ENCODE results near the gene PIK3C2G.

The PIK3C2G gene

DNA sequence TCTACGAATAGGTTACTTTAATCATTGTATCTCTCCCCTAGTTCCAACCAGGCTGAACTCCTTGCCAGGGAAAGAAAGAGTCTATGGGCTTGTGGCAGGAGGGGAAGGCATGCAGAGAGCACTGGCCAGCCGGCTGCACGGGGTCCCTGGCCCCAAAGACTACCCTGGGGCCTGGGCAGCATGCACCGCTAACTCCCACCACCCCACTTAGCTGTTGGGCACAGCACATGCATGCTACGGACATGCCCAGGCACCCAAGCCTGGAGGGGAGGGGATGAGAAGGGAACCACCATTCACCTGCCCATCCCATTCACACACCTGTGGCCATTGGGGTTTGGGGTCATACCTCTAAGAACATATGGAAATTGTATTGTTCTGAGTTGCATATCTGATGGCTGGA is 94.1 kb downstream of the PIK3C2G start:
- DNase-seq: no peak

DNA sequence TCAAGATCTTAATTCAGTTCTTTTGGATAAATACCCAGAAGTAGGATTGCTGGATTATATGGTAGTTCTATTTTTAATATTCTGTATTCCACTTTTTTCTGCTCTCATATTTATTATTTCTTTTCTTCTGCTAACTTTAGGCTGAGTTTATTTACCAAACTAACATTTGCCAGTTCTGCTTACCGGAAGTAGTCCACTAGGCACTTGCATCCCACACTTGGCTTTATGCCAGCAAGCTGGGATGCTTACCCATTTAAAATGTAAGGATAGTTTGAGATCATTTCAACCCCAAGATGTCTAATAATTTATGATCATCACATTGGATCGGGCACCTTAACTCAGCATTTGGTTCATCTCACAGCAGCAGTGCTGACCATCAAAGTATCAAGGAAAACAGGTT is 96.8 kb downstream of the PIK3C2G start:
- no peak for DNase-seq

GRCh38 chr12:18358930-18359329 is 97.6 kb downstream of the PIK3C2G start:
- no peak for DNase-seq

DNA sequence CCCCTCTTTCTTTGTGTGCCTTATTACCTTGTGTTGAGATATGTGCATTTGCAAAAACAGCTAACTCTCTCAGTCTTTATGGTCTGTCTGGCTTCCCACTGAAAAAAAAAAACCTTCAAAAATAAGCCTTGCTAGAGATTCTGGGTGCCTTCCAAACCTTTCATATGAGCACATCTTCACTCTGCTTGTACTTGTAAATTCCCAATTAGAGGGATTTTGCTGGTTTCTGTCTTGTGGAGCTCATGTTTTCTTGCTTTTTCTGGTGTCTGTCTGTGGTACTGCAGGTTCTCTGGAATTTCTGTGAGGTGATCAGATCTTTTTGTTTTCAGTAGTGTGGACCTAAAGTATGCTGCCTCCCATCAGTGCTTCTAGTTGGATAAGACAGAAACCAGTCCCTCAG is 100.1 kb downstream of the PIK3C2G start:
- DNase-seq: no peak

- DNase-seq: no peak
Observed at GRCh38 chr12:18363321-18363720, 102.0 kb downstream of the PIK3C2G start.

DNA sequence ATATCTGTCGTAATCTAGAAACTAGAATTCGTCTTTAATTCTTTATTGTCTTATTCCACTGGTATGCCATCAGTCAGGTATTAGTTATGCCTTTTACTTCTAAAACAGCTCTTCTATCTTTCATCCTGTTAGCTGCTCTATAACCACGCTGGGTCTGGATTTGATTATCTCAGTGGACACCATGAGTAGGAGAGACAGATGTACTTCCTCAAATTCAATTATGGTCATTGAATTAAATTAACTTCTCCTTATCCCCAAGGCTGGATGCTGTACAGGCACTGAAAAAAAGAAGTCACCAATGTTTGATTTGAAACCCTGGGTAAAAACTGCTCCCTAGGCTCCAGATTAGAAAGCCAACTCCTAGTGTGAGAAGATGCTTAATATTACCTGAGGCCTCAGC is 107.3 kb downstream of the PIK3C2G start:
- DNase-seq: no peak

DNA sequence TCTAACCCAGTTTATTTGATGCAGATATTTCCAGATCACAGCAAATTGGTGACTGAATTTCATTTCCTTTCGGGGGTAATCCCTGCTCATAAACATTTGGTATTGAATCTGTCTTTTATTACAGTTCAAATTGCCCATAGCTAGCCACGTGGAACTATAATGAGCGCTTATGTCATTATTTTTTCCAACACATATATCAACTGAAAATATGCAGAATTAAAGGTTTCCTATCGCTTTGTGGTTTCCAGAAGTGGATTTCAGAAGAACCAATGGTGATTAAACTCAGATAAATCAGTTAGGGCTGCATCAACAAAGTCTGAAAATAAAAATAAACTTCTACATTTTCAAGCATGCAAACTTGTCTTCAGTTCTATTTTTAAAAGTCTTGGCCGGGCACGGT is 111.9 kb downstream of the PIK3C2G start:
- DNase-seq: no peak

- no peak for DNase-seq
Observed at GRCh38 chr12:18375131-18375530, 113.8 kb downstream of the PIK3C2G start.

DNA sequence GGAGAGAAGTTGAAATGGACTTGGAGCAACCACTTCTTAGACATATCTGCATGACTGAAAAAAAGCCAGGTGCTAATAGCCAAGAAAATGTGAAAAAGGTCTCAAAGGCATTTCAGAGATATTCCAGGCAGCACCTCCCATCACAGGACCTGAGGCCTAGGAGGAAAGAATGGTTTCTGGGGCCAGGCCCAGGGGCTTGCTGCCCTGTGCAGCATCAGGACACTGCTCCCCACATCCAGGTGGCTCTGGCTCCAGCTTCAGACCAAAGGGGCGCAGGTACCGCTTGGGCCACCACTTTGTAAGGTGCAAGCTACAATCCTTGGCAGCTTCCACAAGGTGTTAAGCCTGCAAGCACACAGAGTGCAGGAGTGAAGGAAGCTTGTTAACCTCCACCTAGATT is 114.3 kb downstream of the PIK3C2G start:
- DNase-seq: no peak

DNA sequence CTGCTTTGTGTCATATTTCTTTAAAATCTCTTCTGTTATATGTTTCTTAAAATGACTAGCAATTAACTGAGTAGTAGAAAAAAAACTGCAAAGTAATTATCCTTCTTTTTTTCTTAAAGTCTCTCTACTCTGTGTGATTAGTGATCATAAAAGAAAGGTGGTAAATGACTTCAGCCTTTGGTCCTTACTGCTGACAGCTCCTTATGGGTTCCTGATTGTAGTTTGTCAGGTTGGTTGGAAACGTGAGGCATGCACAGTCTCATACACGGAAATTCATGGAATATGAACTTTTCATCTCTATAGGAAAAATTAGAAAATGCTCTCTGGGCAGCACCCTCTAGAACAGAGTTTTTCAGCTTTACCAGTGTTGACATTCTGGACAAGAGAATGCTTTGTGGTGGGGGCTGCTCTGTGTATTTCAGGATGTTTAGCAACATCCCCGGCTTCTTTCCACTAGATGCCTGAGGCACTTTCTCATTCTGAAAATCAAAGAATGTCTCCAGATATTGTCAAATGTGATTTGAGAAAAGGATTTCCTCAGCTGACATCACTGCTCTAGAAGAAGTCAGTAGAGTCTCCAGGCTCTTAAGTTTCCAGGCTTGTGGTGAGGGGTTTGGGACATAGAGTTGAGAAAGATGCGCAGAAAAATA is 121.0 kb downstream of the PIK3C2G start:
- DNase-seq: no peak

GRCh38 chr12:18383203-18383602 is 121.9 kb downstream of the PIK3C2G start:
- no peak for DNase-seq

- DNase-seq: no peak
Observed at GRCh38 chr12:18387706-18388105, 126.4 kb downstream of the PIK3C2G start.

DNA sequence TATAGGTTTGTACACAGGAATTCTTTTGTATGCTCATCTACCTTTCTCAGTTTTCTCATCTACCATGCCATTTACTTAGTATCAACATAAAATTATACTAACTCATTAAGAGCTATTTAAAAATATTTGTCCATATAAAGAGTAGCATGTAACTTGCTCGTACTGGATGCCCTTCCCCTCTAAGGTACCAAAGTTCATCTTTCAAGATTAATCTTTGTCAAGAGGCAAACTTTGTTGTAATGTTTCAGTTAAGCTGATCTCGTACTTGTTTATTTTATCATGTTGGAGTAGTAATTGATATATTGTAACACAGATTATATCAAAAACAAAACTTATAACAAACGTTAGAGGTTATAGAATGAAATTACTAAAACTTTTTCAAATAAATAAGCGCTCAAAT is 128.5 kb downstream of the PIK3C2G start:
- no peak for DNase-seq

GRCh38 chr12:18391151-18391550 is 129.8 kb downstream of the PIK3C2G start:
- no peak for DNase-seq

GRCh38 chr12:18394742-18395141 is 133.4 kb downstream of the PIK3C2G start:
- no peak for DNase-seq

DNA sequence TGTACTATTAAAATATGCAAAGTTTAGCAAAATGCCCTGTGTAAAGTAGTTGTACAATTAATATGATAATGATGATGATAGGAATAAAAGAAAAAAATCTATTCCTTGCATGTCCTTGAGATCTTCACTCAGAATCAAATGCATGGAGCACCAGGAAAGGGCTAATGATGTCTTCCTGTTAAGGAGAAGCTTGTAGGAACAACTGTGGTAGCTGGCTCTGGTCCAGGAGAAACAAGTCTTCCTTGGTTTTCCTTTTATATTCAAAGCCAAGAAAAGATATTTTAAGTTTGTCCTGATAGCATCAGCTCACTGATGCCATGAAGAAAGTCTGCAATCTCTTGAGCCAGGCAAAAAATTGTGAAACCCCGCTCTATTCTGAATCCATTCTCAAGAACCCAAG is 138.9 kb downstream of the PIK3C2G start:
- DNase-seq: no peak

DNA sequence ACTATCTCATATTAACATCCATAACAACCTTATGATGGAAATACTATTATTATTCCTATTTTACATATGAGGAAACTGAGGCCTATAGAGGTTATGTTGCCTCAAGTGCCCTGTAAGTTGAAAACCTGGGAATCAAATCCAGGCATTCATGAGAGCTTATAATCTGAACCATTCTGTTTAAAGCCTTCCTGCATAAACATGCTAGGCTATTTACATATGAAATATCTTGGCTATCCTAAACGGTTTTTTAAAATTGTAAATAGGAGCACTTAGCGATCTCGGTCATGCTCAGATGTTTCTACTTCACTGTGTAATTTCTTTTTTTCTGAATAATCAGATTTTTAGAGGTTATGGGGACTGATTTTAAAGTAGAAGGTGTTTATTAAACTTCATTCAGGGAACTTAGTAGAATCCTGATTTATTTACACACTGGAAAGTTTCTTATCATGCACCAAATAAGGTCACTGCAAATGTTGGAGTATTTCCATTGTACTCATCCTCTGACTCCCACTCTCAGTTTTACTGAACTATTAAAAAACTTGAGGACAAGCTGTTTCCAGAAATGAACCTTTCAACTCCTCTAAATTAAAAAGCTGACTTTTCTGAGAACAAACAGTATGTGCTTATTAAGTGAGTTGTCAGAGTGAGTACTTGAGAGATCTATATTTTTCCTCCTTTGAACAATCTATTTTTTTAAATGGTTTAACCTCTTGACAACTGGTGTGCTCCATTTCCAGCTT is 141.7 kb downstream of the PIK3C2G start:
- no peak for DNase-seq

- DNase-seq: no peak
Observed at GRCh38 chr12:18411453-18411852, 150.1 kb downstream of the PIK3C2G start.

DNA sequence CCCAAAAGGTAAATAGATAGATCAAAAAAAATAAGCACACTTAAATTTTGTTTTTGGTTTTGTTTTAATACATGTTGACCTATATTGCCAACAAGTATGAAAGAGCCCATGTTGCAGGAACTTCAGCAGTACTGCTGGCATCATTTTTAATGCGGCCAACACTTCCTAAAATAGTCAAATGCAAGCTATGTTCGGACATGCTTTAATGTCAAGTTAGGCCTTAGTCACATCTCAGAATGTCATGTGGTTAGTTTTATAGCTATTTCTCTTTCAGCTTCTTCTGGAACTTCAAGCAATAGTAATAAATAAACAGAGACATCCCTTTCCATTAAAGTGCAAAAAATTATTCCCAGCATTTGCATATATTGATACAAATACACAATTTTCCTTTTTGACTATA is 153.4 kb downstream of the PIK3C2G start:
- DNase-seq: no peak

- no peak for DNase-seq
Observed at GRCh38 chr12:18415227-18415626, 153.9 kb downstream of the PIK3C2G start.

GRCh38 chr12:18416412-18416811 is 155.1 kb downstream of the PIK3C2G start:
- no peak for DNase-seq

DNA sequence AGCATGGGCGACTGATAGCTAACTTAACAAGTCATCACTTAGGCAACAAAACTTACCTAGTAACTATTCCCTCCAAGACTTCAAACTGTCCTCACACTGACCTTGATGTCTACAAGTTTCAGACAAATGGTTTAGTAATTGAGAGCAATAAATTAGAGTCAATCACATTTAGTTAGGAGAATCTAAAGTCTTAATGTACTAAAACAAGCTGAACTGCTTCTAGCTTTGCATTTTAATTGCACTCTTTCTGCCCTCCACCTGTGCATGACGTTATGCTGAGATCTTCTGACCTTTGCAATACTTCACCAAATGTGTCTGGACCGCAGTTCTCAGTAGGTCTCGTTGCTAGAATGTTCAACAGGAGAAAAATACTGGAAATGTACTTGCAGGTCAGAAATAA is 158.0 kb downstream of the PIK3C2G start:
- no peak for DNase-seq

DNA sequence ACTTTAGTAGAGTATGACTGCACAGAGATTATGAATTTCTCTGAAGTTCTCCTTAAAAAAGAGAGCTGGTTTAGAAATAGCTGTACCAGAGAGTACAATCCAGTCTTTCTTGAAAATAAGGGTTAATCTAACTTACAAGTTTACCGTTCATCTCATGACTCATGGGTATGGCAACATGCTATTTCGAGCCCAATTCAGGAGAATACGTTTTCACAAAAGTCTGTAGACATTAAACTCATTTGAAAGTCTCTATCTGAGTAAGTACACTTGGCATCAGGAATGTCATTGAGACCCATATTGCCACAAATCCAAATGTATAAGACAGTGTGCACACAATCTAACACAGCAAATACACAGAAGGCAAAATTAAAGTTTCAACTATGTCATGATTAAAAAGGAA is 160.5 kb downstream of the PIK3C2G start:
- DNase-seq: no peak

DNA sequence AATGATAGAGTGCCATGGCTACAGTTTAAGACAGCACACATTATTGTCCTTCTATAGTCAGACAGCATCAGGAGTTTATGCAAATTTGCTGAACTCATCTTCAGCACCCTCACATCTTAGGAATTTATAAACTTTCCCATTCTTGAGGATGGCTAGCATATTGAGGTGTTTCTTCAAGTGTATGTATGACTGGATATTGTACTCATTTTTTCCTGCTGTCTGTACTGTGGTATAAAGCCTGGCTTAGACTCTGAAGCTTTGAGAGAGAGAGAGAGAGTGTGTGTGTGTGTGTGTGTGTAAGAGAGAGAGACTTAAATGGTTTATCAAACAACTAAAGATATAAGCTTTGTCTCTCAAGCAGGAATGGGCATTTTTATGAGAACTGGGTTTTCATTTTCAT is 161.6 kb downstream of the PIK3C2G start:
- DNase-seq: no peak

DNA sequence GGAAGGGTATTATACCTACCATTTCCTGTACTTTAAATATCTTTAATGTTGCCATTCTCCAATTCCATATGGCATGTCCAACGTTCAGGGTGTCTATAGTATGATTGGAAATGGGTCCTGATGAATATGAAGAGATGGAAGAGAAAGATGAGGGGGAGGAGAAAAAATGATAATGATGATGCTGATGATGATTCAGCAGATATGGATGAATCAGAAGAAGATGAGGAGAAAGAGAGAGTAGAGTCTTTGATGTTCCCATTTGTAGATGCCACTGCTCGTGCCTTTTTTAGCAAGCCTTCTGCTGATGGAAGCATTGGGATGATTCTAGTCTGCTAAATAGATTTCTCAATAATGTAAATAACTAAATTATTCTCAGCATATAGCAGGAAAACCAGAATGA is 163.5 kb downstream of the PIK3C2G start:
- no peak for DNase-seq

All from T-helper 9 cell (primary cell).